Esophagus muscularis mucosa (tissue), 3 donors: ENCODE measurements around the gene ELK4.

Source experiments
- POLR2A ChIP-seq: fragments of 450-650 bp; IDR thresholded peaks from one replicate; pipeline ENCODE4 v1.6.1; 2017; ENCODE audit warnings: antibody characterized with exemption, moderate library complexity, mild to moderate bottlenecking, low read depth
- TF ChIP-seq, protein P1 (sequence below), 3 experiments: fragments of 200-600 bp in 2 of 3; fragments of 450-650 bp in 1 of 3; sonication (generic) in 2 of 3; IDR thresholded peaks; one replicate each; pipeline ENCODE4 v1.5.1; 2017 to 2019; ENCODE audit warnings: antibody characterized with exemption in 3 of 3, mild to moderate bottlenecking in 2 of 3, moderate library complexity in 1 of 3

DNA sequence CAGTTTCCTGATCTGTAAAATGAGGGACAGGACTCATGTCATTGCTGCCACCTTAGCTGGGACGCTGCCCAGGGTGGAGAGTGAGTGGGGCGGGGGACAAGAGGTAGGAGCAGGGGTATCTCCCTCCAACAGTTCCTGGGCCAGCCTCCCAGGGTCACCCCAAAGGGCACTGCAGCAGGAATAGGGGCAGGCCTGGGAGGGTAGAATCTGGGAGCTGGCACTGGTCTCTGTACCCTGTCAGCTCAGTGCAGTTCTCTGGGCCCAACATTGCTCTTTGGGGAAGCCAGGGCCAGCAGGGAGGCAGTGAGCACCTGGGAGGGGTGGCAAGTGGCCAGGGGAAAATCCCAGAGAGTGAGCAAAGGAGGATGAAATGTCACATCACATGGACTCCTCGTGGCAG is 55.8 kb downstream of the ELK4 start:
- TF ChIP-seq, protein P1, sequence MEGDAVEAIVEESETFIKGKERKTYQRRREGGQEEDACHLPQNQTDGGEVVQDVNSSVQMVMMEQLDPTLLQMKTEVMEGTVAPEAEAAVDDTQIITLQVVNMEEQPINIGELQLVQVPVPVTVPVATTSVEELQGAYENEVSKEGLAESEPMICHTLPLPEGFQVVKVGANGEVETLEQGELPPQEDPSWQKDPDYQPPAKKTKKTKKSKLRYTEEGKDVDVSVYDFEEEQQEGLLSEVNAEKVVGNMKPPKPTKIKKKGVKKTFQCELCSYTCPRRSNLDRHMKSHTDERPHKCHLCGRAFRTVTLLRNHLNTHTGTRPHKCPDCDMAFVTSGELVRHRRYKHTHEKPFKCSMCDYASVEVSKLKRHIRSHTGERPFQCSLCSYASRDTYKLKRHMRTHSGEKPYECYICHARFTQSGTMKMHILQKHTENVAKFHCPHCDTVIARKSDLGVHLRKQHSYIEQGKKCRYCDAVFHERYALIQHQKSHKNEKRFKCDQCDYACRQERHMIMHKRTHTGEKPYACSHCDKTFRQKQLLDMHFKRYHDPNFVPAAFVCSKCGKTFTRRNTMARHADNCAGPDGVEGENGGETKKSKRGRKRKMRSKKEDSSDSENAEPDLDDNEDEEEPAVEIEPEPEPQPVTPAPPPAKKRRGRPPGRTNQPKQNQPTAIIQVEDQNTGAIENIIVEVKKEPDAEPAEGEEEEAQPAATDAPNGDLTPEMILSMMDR (IDR thresholded peaks at IDR 0.05) = no peak
- no peak for TF ChIP-seq POLR2A
